Neural progenitor cell (in vitro differentiated cells): ENCODE results near the gene DNAL4. TPM values are rescaled to one million over a fixed set of nuclear protein-coding genes. Genes with fewer than 3 reads are reported as not detected.

Experiments used
- DNase-seq: peaks from one replicate; pipeline ENCODE4 v3.0.0-alpha.2; 2016; ENCODE audit warnings: low spot score
- H2AFZ ChIP-seq: fragments of 200-600 bp; sonication (generic); replicated peaks from 2 replicates; pipeline ENCODE4 v1.6.1; 2016; ENCODE audit warnings: antibody characterized with exemption
- H3F3A ChIP-seq: fragments of 200-600 bp; sonication (generic); 2 replicates; pipeline ENCODE4 v1.6.1; 2016; ENCODE audit warnings: antibody characterized with exemption, low read depth
- H3K27ac ChIP-seq: fragments of 200-600 bp; sonication (generic); 2 replicates; pipeline ENCODE4 v1.5.1; 2016; ENCODE audit warnings: mild to moderate bottlenecking
- H3K27me3 ChIP-seq: fragments of 200-600 bp; sonication (generic); 2 replicates; pipeline ENCODE4 v1.6.1; 2016; ENCODE audit warnings: mild to moderate bottlenecking, moderate library complexity
- H3K36me3 ChIP-seq: fragments of 200-600 bp; sonication (generic); 2 replicates; pipeline ENCODE4 v1.5.1; 2016
- H3K4me1 ChIP-seq: fragments of 200-600 bp; sonication (generic); 2 replicates; pipeline ENCODE4 v1.6.1; 2016; ENCODE audit warnings: mixed run types
- H3K4me2 ChIP-seq: fragments of 200-600 bp; sonication (generic); 2 replicates; pipeline ENCODE4 v1.6.1; 2016
- H3K4me3 ChIP-seq: fragments of 200-600 bp; sonication (generic); 2 replicates; pipeline ENCODE4 v1.5.1; 2016
- H3K79me2 ChIP-seq: fragments of 200-600 bp; sonication (generic); 2 replicates; pipeline ENCODE4 v1.6.1; 2016; ENCODE audit warnings: low read depth
- H3K9ac ChIP-seq: fragments of 200-600 bp; sonication (generic); 2 replicates; pipeline ENCODE4 v1.6.1; 2016
- H3K9me3 ChIP-seq: fragments of 200-600 bp; sonication (generic); 2 replicates; pipeline ENCODE4 v1.5.1; 2016; ENCODE audit warnings: low read depth
- H4K20me1 ChIP-seq: fragments of 200-600 bp; sonication (generic); 2 replicates; pipeline ENCODE4 v1.6.1; 2016; ENCODE audit warnings: low read depth
- H3K27ac Mint-ChIP-seq: 3 replicates; pipeline ENCODE4 v1.8.0; 2021; ENCODE audit warnings: mixed read lengths
- H3K27me3 Mint-ChIP-seq: 2 replicates; pipeline ENCODE4 v1.8.0; 2022; ENCODE audit warnings: low read depth, mild to moderate bottlenecking, inconsistent platforms, moderate library complexity, mixed read lengths; ENCODE audit not compliant: insufficient read depth
- H3K36me3 Mint-ChIP-seq: 3 replicates; pipeline ENCODE4 v1.8.0; 2021; ENCODE audit warnings: mixed read lengths
- H3K4me1 Mint-ChIP-seq: 3 replicates; pipeline ENCODE4 v1.8.0; 2021; ENCODE audit warnings: mixed read lengths
- H3K4me3 Mint-ChIP-seq: 3 replicates; pipeline ENCODE4 v1.8.0; 2021; ENCODE audit warnings: mild to moderate bottlenecking, moderate library complexity, mixed read lengths
- H3K9me3 Mint-ChIP-seq: 3 replicates; pipeline ENCODE4 v1.8.0; 2020; ENCODE audit warnings: mixed read lengths
- CTCF ChIP-seq: fragments of 200-600 bp; sonication (generic); IDR thresholded peaks from 2 replicates; pipeline ENCODE4 v1.5.1; 2017; ENCODE audit warnings: antibody characterized with exemption, mild to moderate bottlenecking
- EZH2 ChIP-seq: fragments of 200-600 bp; sonication (generic); IDR thresholded peaks from 2 replicates; pipeline ENCODE4 v1.6.1; 2017; ENCODE audit warnings: antibody characterized with exemption, mild to moderate bottlenecking, moderate library complexity
- EZH2phosphoT487 ChIP-seq: fragments of 200-600 bp; sonication (generic); IDR thresholded peaks from 2 replicates; pipeline ENCODE4 v1.6.1; 2017; ENCODE audit warnings: antibody characterized with exemption
- total RNA-seq: library from RNA; depleted of rRNA; stranded (reverse); fragments of >200 nt; gene quantifications from 2 replicates; pipeline ENCODE4 v1.2.3, GENCODE V29; 2015; ENCODE audit warnings: low replicate concordance

DNAL4 gene
- total RNA-seq, 1 donor from 2014 or later: 10.7 TPM

GRCh38 chr22:38777087-38777671, 16.8 kb downstream of the DNAL4 start:
- H3K27ac ChIP-seq: no peak overlapping the region
- H3K4me3 ChIP-seq: no peak overlapping the region
- H3K4me1 Mint-ChIP-seq: peaks cover 5% of the 10 kb centered on the region

GRCh38 chr22:38776086-38776485, 17.9 kb downstream of the DNAL4 start:
- Mint-ChIP-seq H3K27me3 (peaks cover 5% of the 10 kb centered on the region), H3K27ac (no peak overlapping the region), H3K4me1 (peaks cover 4% of the 10 kb centered on the region), H3K9me3 (no peaks in the 10 kb centered on the region), H3K4me3 (no peak overlapping the region), H3K36me3 (no peaks in the 10 kb centered on the region)
- H3F3A ChIP-seq: no peaks in the 10 kb centered on the region
- no peak for TF ChIP-seq EZH2
- TF ChIP-seq CTCF: no peak
- TF ChIP-seq EZH2phosphoT487: no peak
- DNase-seq: no peak
- no peak overlapping the region for H3K4me3 ChIP-seq
- H2AFZ ChIP-seq: no peak overlapping the region
- no peak overlapping the region for H3K9ac ChIP-seq
- no peaks in the 10 kb centered on the region for H3K79me2 ChIP-seq
- H3K27ac ChIP-seq: no peak overlapping the region
- H4K20me1 ChIP-seq: no peaks in the 10 kb centered on the region
- no peaks in the 10 kb centered on the region for H3K27me3 ChIP-seq
- no peaks in the 10 kb centered on the region for H3K9me3 ChIP-seq
- no peaks in the 10 kb centered on the region for H3K4me1 ChIP-seq
- no peaks in the 10 kb centered on the region for H3K36me3 ChIP-seq
- no peak overlapping the region for H3K4me2 ChIP-seq

More at GRCh38 chr22:38777087-38777671, 16.8 kb downstream of the DNAL4 start:
- no peak for DNase-seq
- no peaks in the 10 kb centered on the region for H3K36me3 ChIP-seq
- no peaks in the 10 kb centered on the region for H3K79me2 ChIP-seq
- Mint-ChIP-seq H3K9me3 (no peaks in the 10 kb centered on the region), H3K36me3 (peaks cover 5% of the 10 kb centered on the region), H3K27ac (no peak overlapping the region), H3K4me3 (no peak overlapping the region), H3K27me3 (peaks cover 5% of the 10 kb centered on the region)
- H3K4me2 ChIP-seq: no peak overlapping the region
- TF ChIP-seq EZH2phosphoT487 (no peak), EZH2 (no peak), CTCF (no peak)
- no peaks in the 10 kb centered on the region for H3F3A ChIP-seq
- no peaks in the 10 kb centered on the region for H4K20me1 ChIP-seq
- no peaks in the 10 kb centered on the region for H3K27me3 ChIP-seq
- H2AFZ ChIP-seq: no peak overlapping the region
- H3K9me3 ChIP-seq: no peaks in the 10 kb centered on the region
- H3K4me1 ChIP-seq: peaks cover under 1% of the 10 kb centered on the region
- no peak overlapping the region for H3K9ac ChIP-seq

GRCh38 chr22:38775656-38776055, 18.3 kb downstream of the DNAL4 start:
- DNase-seq: no peak
- H3K9me3 ChIP-seq: no peaks in the 10 kb centered on the region
- no peaks in the 10 kb centered on the region for H3K4me1 ChIP-seq
- H3K4me1 Mint-ChIP-seq: peaks cover 4% of the 10 kb centered on the region
- H3K27me3 ChIP-seq: no peaks in the 10 kb centered on the region
- no peaks in the 10 kb centered on the region for H3F3A ChIP-seq
- peaks cover 5% of the 10 kb centered on the region for H3K27me3 Mint-ChIP-seq
- no peaks in the 10 kb centered on the region for H3K9me3 Mint-ChIP-seq
- no peak for TF ChIP-seq EZH2phosphoT487
- no peak for TF ChIP-seq CTCF
- no peak for TF ChIP-seq EZH2
- H3K27ac ChIP-seq: no peak overlapping the region
- no peaks in the 10 kb centered on the region for H3K36me3 Mint-ChIP-seq
- H4K20me1 ChIP-seq: no peaks in the 10 kb centered on the region
- H3K27ac Mint-ChIP-seq: no peak overlapping the region
- no peak overlapping the region for H3K4me2 ChIP-seq
- H3K36me3 ChIP-seq: no peaks in the 10 kb centered on the region
- H3K4me3 Mint-ChIP-seq: no peak overlapping the region
- no peak overlapping the region for H3K9ac ChIP-seq
- H3K4me3 ChIP-seq: no peak overlapping the region
- H3K79me2 ChIP-seq: no peaks in the 10 kb centered on the region
- H2AFZ ChIP-seq: no peak overlapping the region
